ENCODE results near the gene HSD3B7. TPM values are rescaled to one million over a fixed set of nuclear protein-coding genes. Genes with fewer than 3 reads are reported as not detected.

HSD3B7 gene
- total RNA-seq, 1 experiment from 2014 or later: 5.5 TPM

DNA sequence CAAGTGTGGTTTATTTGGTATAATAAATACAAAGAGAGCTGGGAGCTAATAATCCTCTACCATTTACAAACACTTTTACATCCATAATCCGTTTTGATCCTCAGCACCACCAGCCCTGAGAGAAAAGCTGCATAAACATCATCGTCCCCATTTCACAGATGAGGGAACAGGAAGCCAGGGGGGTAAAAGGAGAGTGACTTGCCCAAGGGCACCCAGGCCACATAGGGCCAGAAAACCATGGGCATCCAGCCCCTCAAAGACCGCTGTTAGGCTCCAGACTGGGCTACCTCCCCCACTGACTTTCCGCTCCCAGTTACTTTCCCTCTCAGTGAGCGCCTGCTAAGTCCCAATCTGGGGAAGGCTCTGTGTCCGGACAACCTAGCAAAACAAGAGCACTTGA lies 18.7 kb downstream of the HSD3B7 start:
- Mint-ChIP-seq H3K4me3 (no peak overlapping the region), H3K9me3 (no peaks in the 10 kb centered on the region), H3K36me3 (ENCODE audit: insufficient read depth in 1 of 3, low read depth in 3 of 3) (0 out of 7 replicates have a peak, but pooled peaks cover 0 to 3% (median 0%) of the 10 kb centered on the region in 3 experiments), H3K27me3 (ENCODE audit: low read depth) (no peaks in the 10 kb centered on the region; the same call in 1 of the 2 replicates), H3K4me1 (peaks cover 18 to 29% of the 10 kb centered on the region in 2 experiments), H3K27ac (no peak overlapping the region; a peak in 1 of 7 replicates)
- no peak for DNase-seq
- no peak overlapping the region for H3K4me2 ChIP-seq (ENCODE audit: insufficient read depth, insufficient read length, low read length)
- no peak overlapping the region for H2AK5ac ChIP-seq (ENCODE audit: insufficient read length, low read length)
- H3K23ac ChIP-seq (ENCODE audit: insufficient read length, low read depth, low read length): no peak overlapping the region
- no peaks in the 10 kb centered on the region for H3K23me2 ChIP-seq (ENCODE audit: insufficient read length, low read depth, low read length, poor library complexity, severe bottlenecking)
- no peak for TF ChIP-seq CTCF (conservative IDR thresholded peaks at IDR 0.05)
- no peak overlapping the region for H4K91ac ChIP-seq (ENCODE audit: insufficient read length, low read depth, low read length)
- no peaks in the 10 kb centered on the region for H3K4me1 ChIP-seq (ENCODE audit: insufficient read depth, low read length)
- H4K8ac ChIP-seq (replicated peaks; ENCODE audit: insufficient read length, low read depth, low read length): no peak overlapping the region
- no CpG with 5 or more reads among the region's 6 CpGs for WGBS (ENCODE audit: extremely low coverage, insufficient read length, low lambda C conversion rate)
- no peak overlapping the region for H3K14ac ChIP-seq (ENCODE audit: insufficient read depth, low read length)
- H4K20me1 ChIP-seq (ENCODE audit: control insufficient read depth, insufficient read depth, insufficient read length): no peaks in the 10 kb centered on the region
- H3K9ac ChIP-seq (ENCODE audit: extremely low read depth, insufficient read length, low read length): no peak overlapping the region
- H2BK15ac ChIP-seq (ENCODE audit: low read depth, low read length): no peak overlapping the region
- no peak overlapping the region for H3K27ac ChIP-seq (ENCODE audit: insufficient read length, low read depth, low read length)
- H4K5ac ChIP-seq (ENCODE audit: insufficient read length, low read depth, low read length): no peak overlapping the region
- no peaks in the 10 kb centered on the region for H3K79me1 ChIP-seq (ENCODE audit: insufficient read depth, low read depth, low read length, poor library complexity, severe bottlenecking)
- no peak overlapping the region for H3K56ac ChIP-seq (ENCODE audit: insufficient read length, low read depth, low read length)
- H2BK20ac ChIP-seq (ENCODE audit: low read depth, low read length, poor library complexity, severe bottlenecking): no peak overlapping the region
- H2BK5ac ChIP-seq (ENCODE audit: insufficient read length, low read length): no peak overlapping the region
- no peak overlapping the region for H2BK12ac ChIP-seq (ENCODE audit: insufficient read length, low read depth, low read length)
- no peaks in the 10 kb centered on the region; the same call in 1 of the 2 replicates for H3K79me2 ChIP-seq (ENCODE audit: insufficient read depth, low read length)
- H3K18ac ChIP-seq (ENCODE audit: insufficient read length, low read depth, low read length): no peak overlapping the region
- no peak overlapping the region for H3T11ph ChIP-seq (ENCODE audit: low read length)
- H3K4ac ChIP-seq (ENCODE audit: low read depth, low read length): no peak overlapping the region
- no peaks in the 10 kb centered on the region for H3K9me3 ChIP-seq (ENCODE audit: control insufficient read depth, low read depth, low read length)
- no peak overlapping the region for H2BK120ac ChIP-seq (ENCODE audit: low read depth, low read length, poor library complexity, severe bottlenecking)
- H3K27me3 ChIP-seq (ENCODE audit: insufficient read depth, low read length): no peaks in the 10 kb centered on the region
- H2AFZ ChIP-seq (ENCODE audit: low read length): no peak overlapping the region
